T-helper 2 cell treated with Interferon-gamma antibody and Interleukin-4, amounts not matched to agents 100 ng/mL and 5 ng/mL, for 36 hours (primary cell): ENCODE results near the gene CIDEB. TPM values are rescaled to one million over a fixed set of nuclear protein-coding genes. Genes with fewer than 3 reads are reported as not detected.

ENCODE experiments used
- intact Hi-C: fragments of 100-400 bp; cut with micrococcal nuclease; formaldehyde crosslinking; loops from one replicate; pipeline ENCODE4 v1.15.1; 2023
- total RNA-seq: library from RNA; stranded (reverse); gene quantifications from 2 replicates; pipeline ENCODE4 v1.2.3, GENCODE V29; 2022

Gene CIDEB
- total RNA-seq, 1 donor from 2014 or later, result 29.5 TPM

DNA sequence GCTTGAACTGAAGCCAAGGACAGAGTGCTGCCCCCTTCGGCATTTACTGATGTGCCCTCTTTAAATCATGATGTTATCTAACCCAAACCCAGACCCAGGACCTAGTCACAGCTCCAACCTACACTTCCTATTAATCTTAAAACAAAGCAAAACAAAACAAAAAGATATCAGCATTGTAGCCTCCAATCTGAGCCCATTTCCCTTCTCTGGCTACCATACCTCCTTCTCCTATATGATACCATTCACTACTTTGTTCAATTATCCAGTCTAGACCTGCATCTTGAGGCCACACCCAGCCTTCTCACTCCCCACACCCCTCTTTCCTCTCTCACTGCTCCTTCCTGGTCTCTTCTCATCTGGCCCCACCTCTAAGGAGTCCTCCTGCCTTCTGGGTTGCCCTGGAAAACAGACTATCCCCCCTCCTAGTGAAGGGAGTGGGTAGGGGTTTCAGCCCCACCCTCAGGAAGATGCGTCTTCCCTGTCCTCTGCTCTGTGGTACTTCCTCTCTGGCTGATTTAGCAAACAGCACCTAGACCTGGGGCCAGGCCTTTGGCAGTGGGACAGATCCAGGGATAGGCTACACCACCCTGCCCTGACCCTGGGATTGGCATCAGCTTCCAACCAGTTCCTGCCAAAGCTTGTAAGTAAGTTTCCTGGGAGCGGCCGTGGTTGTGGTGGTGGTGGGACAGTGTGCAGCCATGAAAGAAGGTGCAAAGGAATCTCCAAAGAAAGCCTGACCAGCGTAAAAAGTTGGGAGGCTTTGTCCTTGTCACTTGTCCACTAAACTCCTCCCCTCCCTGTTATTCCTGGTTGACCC is 6.8 kb upstream of the CIDEB start:
- intact Hi-C loops, result loop anchor here (5.0 kb wide), 1 partner anchor 118 kb away; no protein-coding TSS in a partner anchor

DNA sequence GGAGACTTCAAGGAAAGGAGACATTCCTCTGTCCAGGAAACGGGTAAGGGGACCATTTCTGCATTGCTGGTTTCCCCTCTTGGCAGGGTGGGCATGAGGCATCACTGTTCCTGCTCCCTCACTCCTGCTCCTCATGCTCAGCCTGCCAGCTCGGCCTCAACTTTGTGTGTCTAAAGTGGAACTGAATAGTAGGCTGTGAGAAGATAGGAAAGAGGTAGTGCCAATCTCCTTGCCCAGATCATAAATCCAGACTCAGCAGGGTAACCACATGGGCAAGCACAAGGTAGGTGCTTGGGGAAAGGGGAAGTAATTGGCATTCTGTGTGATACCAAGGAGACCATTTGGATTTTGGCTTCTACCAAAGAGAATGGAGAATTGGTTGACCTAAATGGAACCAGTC is 6.1 kb upstream of the CIDEB start:
- intact Hi-C loops, result loop anchor here (5.0 kb wide), 1 partner anchor 118 kb away; no protein-coding TSS in a partner anchor

DNA sequence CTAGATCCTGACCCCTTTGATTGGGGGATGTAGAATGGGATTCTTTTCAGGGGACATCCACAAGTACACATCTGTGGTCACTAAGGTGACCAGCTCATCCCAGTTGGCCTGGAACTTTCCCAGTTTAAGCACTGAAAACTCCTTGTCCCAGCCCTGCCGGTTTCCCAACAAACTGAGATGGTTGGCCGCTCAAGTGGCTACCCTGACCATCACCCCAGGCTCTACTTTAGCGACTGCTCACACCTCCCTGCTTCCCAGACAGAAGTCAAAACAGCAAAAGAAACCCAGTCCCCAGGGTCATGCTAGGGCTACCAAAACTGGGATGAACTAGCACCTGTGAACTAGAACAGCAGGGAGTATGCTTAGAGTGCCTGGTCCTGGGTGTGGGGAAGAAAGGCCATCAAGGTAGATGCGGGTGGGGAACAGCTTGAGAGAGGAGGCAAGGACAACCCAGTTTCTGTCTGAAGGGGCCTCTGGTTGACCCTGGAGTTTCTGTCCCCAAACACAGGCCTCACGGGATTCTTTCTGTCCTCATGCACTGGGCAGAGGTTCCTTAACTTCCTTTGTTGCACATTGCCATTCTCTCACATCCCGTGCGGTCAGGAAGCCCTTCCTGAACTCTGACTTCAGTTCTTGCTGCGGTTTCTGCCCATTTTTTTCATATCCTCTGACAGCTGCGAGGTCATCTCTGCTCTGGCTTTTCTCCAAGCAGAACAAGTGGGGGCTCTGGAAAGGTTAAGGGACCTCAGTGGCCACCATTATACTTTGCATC is 5.1 kb upstream of the CIDEB start:
- intact Hi-C loops, result loop anchor here (5.0 kb wide), 1 partner anchor 119 kb away; no protein-coding TSS in a partner anchor

DNA sequence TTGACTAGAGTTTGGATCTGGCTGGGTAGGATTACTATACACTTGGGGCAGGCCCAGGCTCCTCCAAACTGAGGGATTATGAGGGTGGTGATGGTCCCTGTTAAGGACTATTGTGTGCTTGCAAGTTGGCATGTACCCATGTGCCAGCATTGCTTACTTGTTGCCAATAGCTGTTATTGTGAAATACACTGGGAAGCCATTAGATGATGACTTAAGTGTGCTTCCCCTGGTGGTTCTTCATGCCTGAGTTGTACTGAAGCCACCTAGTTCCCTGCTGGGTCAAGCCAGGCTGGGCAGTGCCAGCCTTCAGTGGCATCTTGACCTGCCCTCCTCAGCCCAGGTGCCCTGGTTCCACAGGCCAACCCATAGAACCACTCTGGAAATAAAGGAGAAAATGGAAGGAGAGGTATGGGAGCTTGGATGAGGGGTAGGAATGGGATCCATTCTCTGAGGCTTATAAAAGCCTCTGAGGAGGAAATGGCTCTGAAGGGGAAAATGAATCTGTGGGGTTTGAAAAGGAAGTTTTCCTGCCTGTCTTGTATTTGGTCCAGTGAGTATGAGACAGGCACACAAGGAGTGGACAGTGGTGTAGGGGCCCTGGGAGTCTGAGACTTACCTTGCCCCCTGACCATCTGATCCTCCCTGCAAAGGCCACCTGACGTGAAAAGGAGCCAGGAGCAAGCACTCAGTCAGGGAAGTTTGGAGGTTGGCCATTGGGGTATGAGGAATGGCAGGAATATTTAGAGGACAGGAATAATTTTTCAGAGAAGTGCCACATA is 4.2 kb upstream of the CIDEB start:
- intact Hi-C loops, result loop anchor here (1.0 to 5.0 kb wide), 3 partner anchors 21 to 120 kb away; partner anchors contain the start of gene CHMP4A

DNA sequence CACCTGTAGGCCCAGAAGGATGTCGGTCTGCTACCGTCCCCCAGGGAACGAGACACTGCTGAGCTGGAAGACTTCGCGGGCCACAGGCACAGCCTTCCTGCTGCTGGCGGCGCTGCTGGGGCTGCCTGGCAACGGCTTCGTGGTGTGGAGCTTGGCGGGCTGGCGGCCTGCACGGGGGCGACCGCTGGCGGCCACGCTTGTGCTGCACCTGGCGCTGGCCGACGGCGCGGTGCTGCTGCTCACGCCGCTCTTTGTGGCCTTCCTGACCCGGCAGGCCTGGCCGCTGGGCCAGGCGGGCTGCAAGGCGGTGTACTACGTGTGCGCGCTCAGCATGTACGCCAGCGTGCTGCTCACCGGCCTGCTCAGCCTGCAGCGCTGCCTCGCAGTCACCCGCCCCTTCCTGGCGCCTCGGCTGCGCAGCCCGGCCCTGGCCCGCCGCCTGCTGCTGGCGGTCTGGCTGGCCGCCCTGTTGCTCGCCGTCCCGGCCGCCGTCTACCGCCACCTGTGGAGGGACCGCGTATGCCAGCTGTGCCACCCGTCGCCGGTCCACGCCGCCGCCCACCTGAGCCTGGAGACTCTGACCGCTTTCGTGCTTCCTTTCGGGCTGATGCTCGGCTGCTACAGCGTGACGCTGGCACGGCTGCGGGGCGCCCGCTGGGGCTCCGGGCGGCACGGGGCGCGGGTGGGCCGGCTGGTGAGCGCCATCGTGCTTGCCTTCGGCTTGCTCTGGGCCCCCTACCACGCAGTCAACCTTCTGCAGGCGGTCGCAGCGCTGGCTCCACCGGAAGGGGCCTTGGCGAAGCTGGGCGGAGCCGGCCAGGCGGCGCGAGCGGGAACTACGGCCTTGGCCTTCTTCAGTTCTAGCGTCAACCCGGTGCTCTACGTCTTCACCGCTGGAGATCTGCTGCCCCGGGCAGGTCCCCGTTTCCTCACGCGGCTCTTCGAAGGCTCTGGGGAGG is 3.1 kb upstream of the CIDEB start, which contains the start of gene LTB4R:
Gene LTB4R, plus strand, starts transcription at position 857 of the 959 bp plus-strand sequence. CDS start 4,150 bp downstream, outside the sequence.
- intact Hi-C loops, result loop anchor here (1.0 to 5.0 kb wide), 3 partner anchors 22 to 121 kb away; partner anchors contain the start of gene CHMP4A

DNA sequence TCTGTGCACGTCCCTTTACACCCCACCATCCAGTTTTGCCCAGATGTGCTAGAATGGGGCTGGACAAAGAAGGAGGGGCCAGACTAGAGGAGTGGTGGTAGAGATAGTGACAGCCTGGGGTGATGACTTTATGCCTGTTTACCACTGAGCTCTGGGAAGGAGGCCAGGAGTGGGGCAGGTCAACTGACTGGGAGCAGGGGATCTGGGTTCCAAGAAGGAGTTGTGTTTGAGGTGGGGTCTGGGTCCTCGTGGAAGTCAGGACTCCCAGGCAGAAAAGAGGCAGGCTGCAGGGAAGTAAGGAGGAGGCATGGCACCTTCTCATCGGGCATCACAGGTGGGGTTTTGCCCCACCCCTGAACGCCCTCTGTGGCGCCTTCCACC is 2.5 kb upstream of the CIDEB start:
- intact Hi-C loops, result loop anchor here (2.0 to 5.0 kb wide), 2 partner anchors 23 to 122 kb away; no protein-coding TSS in a partner anchor

DNA sequence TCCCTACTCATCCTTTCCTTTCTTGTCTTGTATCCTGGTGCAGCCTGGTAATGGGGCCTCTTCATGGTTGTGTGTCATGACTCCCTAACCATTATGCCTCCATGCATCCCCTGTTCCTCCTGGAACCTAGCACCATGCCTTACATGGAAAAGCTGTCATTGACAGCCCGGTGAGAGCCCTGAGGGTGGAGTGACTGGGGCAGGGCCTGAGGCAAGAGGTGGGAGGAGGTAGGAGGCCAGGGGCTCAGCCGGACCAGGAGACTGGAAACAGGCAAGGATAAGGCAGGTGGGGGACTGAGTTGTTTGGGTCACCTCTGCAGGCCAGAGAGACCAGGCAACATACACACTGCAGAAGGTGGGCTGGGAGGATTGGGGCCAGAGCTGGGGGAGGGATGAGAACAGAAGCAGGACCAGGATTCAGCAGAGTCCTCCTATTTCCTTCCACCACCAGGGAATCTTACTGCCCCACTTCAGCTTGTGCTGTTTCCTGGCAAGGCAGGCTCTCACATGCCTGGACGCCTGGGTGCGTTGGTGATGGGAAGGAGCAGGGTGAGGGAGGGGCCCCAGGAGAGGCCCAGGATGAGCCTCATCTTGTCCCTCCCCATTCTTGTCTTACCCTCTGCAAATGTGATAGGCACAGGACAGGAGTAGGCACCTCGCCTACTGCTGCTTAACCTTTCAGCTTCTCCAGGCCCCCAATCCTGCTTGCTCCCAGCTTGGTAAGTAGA is 1.9 kb upstream of the CIDEB start, which contains the start of gene LTB4R2:
Gene LTB4R2, plus strand, starts transcription at position 603 of the 727 bp plus-strand sequence. CDS start 525 bp downstream, outside the sequence.
- intact Hi-C loops, result loop anchor here (2.0 to 5.0 kb wide), 2 partner anchors 23 to 123 kb away; no protein-coding TSS in a partner anchor

DNA sequence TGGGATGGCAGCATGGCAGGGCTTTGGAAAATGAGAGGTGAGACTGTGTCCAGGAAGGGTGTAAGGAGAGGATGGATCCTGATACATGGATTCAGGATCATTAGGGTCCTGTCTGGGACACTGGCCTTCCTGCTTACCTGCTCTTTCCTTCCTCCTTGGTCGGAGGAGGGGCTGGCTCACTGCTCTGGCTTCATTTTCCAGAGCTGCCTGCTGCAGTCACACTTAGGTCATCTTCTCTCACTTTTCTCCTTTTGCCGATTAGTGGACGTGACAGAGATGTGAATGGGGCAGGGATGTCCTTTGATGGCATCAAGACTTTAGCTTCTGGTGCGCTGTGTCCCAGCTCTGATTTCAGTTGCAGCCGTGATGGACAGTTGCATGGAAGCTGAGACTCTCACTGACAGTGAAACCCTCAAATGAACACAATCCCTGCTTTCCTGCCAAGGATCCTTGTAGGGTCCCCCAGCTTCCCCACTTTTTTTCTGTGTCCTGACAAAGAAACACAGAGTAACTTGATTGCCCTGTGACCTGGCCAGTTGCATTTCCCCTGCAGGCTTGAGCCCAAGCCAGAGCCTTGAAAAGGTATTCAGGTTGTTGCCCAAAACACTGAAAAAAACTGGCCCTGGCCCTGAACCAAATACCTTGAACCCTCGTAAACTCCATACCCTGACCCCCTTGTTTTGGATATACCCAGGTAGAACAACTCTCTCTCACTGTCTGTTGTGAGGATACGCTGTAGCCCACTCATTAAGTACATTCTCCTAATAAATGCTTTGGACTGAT is 756 bp upstream of the CIDEB start:
- intact Hi-C loops, result loop anchor here (1.0 kb wide), 1 partner anchor 66 kb away; the partner anchor contains the start of gene TINF2

DNA sequence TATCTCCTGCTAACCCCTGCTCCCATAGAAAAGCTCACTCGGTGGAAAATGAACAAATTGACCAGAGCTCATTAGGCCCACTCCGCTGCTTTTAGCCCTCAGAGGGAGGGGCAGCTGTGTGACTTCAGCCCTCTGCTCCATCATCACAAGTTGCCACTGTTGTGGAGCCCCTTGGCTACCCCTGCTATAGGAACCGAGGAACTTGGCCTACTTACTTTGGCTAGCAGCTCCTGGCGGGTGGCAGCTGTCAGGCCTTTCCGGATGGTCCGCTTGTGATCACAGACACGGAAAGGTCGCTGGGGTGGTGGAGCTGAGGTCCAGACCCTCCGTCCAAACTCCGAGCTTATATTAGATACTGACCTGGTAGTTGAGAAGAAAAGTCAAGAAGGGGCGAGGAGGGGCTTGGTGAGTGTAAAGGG is 612 bp downstream of the CIDEB start:
- intact Hi-C loops, result no loop called here

DNA sequence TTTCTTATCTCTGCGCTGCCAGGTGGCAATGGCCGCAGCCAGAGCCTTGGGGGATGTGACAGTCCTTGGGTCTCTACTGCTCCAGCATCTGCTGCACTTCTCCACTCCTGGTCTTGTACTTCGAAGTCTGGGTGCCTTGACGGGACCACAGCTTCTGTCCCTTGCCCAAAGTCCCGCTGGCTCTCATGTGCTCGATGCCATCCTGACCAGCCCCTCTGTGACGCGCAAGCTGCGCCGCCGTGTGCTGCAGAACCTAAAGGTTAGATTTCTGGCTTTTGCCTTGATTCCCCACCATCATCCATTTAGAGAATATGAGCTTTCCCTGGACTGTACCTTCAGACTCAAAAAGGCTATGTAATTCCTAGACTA is 3.8 kb downstream of the CIDEB start:
- intact Hi-C loops, result no loop called here

DNA sequence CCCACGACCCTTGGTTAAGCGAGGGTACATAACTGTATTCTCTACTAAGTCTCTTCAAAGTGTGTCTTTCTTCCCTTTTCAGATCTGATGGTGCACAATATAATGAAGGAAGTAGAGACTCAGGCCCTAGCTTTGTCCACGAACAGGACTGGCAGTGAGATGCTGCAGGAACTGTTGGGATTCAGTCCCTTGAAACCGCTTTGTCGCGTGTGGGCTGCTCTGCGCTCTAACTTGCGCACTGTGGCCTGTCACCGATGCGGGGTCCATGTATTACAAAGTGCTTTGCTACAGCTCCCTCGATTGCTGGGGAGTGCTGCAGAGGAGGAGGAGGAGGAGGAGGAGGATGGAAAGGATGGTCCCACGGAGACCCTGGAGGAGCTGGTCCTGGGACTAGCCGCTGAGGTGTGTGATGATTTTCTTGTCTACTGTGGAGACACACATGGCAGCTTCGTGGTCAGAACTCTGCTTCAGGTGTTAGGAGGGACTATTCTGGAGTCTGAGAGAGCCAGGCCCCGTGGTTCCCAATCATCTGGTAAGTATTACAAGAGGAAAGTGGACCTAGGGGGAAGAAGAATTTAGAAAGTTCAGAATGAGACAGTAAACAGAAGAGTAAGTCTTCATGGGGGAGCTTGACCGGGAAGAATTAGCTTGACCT is 7.3 kb downstream of the CIDEB start:
- intact Hi-C loops, result no loop called here

DNA sequence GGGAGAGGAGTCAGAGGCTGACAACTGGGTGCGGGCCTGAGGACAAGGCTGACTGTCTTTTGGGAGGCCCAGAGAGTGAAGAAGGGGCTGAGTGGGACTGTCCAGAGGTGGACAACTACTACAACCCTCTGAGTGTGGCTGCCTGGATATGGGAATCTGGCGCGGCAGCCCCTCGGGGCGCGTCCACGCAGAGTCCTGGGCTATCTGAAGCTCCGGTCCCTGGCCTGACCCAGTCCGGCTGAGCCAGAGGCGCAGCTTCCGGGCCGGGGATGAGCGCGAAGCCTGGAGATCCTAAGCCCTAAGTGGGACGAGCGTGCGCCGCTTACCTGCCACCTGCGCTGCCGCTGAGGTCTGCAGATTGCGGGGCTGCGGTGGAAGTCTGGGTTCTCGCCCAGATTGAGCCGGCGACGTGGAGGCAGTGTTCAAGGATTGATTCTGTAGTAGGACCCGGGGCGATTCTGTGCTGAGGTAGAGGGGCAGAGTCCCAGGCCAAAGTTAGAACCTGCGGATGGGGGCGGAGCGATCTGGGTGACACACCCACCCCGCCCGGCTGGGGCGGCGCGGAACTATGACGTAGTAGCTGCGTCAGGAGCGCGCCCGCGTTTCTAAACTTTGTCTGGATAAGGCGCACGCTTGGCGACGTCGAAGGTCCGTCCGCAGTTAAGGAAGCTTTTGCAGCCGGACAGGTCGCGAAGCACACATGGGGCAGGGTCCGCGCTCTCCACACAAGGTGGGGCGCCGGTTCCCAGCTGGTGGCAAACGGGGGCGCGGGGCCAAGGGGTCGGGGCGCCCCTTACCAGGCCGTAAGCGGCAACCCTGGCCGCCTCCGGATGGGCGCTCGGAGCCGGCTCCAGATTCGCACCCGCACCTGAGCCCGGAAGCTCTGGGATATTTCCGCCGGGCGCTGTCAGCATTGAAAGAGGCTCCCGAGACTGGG is 8.3 kb downstream of the CIDEB start, which contains the start of the genes DHRS1 and NOP9:
Gene DHRS1, minus strand, starts transcription at position 526 of the 937 bp plus-strand sequence. CDS start 674 bp downstream, outside the sequence.
Gene NOP9, plus strand, starts transcription at position 596 of the 937 bp plus-strand sequence. Its CDS starts 105 bp downstream, at position 701.
- intact Hi-C loops, result loop anchor here (1.0 to 5.0 kb wide), 6 partner anchors 20 to 152 kb away; partner anchors contain the start of genes MDP1, PSME2, RABGGTA and RNF31

DNA sequence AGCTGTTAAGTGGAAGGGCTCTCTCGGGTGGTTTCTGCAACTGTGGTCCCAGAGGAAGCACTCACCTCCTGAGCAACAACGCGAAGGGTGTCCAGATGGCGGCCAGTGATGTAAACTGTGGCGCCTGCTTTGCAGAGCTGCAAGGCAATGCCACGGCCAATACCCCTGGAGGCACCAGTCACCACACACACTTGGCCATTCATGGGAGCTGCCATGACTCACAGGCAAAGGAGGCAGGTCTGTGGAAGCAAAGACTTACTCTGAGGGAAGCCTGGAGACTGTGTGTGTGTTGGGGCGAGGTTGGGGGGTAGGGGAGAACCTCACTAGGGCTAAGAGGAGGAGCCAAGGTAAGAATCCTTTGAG is 8.9 kb downstream of the CIDEB start:
- intact Hi-C loops, result loop anchor here (1.0 to 5.0 kb wide), 6 partner anchors 20 to 152 kb away; partner anchors contain the start of genes MDP1, PSME2, RABGGTA and RNF31

DNA sequence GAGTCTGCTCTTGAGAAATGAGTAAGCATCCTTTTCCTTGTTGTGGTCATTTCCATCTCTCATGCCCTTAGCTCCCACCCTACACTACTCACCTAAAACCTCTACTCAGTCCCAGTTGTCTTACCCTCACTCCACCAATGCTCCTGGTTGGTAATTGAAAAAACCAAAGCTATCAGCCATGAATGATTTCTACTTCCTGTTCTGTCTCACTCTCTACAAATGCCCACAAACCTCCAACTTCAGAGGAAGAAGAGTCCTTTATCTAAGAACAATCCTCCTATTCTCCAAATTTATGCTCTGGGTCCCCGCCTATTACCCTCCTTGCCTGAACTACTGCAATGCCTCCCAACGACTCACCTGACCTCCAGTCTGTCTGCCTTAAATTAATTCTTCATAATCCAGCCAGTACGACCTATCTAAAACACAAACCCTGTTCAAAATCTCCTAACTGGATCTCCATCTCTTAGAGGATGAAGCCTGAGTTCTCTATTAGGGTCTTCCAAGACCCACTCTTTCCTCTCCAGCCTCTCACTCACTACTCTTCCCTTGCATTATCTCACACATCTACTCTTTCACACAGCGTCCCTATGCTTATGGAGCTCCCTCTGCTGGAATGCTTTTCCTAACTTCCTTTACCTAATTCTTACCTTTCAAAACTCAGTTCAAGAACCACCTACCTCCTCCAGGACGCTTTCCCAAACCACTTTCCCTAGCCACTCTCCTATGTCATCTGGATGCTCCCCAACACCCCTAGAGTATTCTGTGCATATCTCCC is 10.4 kb downstream of the CIDEB start:
- intact Hi-C loops, result loop anchor here (5.0 kb wide), 2 partner anchors 35 to 150 kb away; partner anchors contain the start of genes PSME2 and RNF31
